Left renal cortex interstitium (tissue), 4 donors: ENCODE data around the gene STAMBPL1. TPM values are rescaled to one million over a fixed set of nuclear protein-coding genes. Genes with fewer than 3 reads are reported as not detected.
"Not testable (repeated sequence)": the region's sequence is repeated elsewhere in the genome, so short reads cannot be mapped to it uniquely, and the experiment has no call there.

Source experiments
- DNase-seq, 4 donors: peaks; one replicate each; pipeline ENCODE4 v3.0.0-alpha.2; 2013; ENCODE audit warnings: low read depth in 4 of 4, low spot score in 2 of 4, missing footprints in 1 of 4
- polyA plus RNA-seq, 4 donors: library from polyadenylated mRNA; unstranded; fragments of 120-200 nt; gene quantifications; one replicate each; pipeline ENCODE4 v1.2.1, GENCODE V29; 2013; ENCODE audit not compliant: insufficient read length in 4 of 4

STAMBPL1 gene
- polyA plus RNA-seq, 4 donors: 1.9 to 2.3 (median 2.2) TPM

DNA sequence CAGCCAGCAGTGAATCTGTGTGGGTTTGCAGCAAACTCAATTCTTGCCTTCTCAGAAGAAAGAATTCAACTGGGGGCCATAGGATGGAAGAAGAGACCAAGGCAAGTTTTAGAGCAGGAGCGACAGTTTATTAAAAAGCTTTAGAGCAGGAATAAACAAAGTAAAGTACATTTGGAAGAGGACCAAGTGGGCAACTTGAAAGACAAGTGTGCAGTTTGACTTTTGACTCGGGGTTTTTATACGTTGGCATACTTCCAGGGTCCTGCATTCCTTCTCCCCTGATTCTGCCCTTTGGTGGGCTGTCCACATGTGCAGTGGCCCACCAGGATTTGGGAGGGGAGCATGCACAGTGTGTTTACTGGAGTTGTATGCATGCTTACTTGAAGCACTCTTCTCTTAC is 25.4 kb upstream of the STAMBPL1 start:
- no peak for DNase-seq

DNA sequence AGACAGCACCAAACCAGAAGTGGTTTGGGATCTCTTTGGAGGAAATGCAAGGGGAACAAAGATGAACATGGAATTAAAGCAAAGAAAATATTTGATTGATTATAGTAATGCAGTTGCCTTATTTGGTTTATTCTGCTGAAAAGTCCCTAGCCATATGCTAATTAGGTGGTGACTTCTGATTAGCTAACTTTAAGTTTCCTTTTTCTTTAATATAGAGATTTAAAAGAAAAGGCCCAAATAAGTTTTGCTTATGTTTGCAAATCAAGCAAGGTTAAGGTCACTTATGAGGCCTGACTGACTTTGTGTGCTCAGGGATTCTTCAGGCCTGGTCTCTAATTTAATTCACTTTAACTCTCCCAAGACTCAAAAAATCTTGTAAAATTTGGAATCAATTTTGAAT is 22.2 kb upstream of the STAMBPL1 start:
- no peak for DNase-seq

DNA sequence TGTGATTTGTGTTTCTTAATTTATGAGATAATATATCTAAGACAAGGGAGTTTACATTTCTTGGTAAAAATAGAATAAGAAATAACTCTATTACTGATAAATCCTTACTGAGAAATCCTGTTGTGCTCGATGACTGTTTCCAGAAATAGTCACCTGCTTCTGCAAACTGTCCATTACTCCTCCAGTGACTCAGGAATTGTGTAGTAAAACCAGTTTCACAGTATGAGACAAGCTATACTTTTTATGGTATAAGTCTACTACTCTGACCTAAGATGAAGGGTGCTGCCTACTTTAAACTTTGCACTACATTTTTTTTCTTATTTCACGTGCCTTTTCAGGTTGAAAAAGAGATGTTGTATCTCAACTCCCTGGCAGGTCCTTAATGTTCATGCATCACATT is 21.6 kb upstream of the STAMBPL1 start:
- DNase-seq: no peak

DNA sequence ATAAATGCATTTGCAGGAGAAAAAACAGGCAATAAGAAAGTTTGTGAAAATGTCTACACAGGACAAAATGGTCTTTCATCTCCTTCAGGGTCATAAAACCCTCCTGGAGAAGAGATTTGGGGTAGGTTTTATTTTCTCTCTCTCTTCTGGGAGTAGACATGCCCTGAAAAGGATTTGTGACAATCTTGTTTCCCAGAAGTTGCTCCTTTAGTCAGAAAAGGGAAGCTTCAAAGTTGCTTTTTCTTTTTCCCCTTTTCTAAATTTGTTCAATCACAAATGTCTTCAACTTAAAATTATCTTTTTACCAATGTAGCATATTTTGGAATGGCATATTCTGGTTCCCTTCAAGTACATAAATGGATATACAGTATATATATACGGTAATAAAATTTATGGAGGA is 19.0 kb upstream of the STAMBPL1 start:
- no peak for DNase-seq

DNA sequence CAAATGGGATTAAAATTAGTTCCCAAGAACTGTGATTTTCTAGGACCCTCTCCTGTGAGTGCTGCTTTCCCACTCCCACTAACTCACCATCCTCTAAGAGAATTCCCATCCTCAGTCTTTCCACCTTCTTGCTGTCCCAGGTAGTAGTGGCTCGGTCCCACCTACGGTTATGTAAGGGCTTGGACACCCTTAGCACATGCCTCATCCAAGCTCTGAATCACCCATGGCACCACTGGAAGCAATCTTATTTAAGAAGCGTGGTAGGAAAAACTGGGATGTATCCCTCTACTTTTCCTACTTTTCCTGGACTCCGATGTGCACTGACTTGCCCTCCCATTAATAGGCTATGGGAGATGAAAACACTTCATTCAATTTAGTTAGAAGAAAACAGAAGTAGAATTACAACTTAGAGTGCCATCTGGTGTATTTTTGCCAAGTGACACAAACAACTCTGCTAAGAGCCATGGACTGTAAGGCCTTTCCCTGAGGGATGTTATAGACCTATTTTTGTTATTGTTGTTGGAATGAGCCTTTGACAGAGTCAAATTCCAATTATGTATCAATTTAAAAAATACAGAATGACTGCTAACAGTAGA is 14.7 kb upstream of the STAMBPL1 start:
- DNase-seq: no peak

DNA sequence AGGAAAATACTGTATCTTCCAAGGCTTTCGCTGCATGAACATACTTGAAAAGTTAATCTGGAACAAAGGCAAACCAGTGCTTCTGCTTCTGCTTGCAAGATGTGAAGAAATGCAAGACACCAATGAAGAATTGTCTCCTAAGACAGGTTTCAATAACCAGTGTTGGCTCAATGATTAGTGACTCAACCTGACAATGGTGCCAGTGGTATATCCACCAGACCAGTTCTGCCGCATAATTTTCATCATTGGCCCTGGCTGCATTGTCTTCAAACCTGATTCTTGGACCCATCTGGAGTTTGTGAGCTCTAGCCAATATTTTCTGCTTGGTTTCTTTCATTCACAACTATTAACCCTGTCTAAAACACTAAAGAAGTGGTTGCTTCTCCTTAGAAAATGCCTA is 13.6 kb upstream of the STAMBPL1 start:
- no peak for DNase-seq

DNA sequence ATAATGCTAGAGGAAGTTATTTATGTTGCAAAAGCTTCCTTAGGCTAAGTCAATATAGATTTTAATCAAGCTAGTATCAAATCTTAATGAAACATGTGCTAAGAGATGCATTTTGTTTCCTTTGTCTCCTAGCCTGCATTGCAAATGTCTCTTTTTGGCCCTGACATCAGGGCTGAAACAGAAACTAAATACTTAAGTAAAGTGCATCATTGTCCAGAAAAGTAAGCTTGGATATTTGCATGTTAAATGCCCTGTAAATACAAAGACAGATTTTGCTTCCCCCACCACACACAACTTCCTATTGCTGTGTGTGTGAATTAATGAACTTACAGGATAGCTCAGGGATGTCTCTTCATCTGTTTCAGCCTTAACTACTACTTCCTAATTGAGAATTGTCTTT is 10.0 kb upstream of the STAMBPL1 start:
- DNase-seq: no peak

DNA sequence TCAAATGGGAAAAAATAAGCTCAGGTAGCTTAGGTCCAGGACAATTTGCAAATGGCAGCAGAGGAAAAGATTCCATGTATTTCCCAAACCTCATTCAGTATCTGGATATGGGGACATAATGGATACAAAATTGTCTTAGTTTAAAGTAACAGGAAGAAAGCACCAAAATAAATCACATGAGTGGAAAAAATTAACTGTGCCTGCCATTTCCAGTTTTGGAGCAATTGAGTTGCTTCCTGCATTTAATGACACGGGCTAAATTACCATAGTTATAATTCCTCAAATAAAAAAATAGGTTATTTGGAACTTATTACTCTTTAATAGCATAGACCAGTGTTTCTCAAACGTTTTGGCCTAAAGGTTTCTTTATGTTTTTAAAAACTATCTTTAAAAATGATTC is 6.3 kb upstream of the STAMBPL1 start:
- DNase-seq: no peak

DNA sequence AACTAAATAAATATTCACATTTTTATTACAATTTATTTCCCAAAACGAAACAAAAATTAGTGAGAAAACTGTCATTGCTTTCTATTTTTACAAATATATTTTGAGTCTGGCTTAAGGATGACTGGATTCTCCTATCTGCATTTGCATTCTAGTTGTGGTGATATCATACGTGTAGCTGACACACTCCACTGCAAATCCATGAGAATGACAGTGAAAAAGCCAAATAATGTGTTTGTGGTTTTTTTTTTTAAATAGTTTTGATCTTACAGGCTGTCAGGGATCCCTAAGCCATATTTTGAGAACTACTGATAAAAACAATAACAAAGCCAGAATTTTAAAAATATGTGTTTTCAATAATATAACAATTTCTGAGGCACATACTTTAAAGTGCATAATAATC is 5.8 kb upstream of the STAMBPL1 start:
- no peak for DNase-seq

DNA sequence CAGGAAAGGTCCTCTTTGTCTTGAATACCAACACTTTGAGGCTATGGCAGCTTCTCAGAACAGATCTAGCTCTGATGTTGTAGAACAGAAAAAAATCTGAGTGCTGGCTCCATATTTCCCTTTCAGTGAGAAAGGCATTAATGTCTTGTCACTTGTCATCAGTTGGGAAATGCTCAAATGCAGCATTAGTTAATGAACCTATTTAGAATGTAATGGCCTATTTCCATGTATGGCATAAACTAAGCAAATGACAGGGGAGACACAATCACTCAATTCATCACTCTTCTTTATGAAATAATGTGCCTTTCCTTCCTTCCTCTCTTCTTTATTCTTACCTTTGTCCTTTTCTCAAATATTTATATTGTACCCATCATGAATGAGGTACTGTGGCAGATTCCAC is 5.0 kb upstream of the STAMBPL1 start:
- no peak for DNase-seq

DNA sequence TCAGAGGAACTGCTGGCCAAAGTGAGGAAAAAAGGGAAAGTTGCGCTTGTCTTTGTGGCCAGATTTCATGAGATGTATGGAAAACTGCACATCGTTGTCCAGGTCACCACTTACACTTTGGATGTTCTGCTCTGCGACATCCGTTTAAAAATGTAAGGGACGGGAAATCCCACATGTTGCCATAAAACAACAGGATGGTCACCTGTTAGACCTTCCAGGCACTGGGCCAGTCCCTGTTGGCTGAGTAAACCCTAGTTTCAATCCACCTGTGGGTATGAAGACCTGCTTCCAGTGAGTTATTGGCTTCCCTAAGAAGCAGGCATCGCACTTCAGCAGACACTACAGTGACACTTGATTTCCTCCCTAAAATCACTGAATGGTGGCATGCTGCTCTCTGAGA is 2.7 kb upstream of the STAMBPL1 start:
- no peak for DNase-seq

DNA sequence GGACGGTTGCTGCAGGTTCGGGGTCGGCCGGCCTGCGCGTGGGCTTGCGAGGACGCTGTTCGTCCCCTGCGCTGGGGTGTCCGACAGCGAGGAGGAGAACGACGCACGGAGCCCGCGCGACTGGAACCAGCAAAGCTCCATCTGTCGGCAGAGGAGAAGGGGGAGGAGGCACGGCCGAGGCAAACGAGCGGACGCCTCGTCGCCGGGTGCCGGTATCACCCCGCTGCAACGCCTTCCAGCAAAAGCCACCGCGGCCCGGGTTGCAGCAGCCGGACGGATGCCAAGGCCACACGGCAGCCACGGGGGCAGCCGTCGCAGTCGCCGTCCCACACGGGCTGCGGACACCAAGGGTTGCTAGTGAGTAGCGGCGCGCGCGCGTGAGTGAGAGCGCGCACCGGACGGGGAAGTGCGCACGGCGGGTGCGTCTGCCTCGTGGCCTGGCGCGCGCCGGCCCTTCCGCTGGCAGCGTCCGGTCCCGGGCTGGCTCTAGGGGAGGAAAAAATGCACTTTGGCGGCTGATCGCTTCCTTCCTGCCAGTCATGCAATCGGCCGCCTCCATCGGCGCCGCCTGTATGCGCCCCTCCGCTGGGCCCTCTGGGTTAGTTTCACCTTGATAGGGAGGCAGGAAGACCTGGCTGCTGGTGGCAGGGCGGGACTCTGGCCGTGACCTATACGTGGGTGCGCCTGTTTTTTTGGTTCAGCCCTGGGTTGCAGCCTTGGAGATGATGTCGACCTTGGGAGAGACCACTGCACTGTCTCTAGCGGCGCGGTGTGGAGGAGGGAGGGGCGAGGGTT is 434 bp downstream of the STAMBPL1 start:
- DNase-seq: peak; percentile 48 to 63 (median 54)

DNA sequence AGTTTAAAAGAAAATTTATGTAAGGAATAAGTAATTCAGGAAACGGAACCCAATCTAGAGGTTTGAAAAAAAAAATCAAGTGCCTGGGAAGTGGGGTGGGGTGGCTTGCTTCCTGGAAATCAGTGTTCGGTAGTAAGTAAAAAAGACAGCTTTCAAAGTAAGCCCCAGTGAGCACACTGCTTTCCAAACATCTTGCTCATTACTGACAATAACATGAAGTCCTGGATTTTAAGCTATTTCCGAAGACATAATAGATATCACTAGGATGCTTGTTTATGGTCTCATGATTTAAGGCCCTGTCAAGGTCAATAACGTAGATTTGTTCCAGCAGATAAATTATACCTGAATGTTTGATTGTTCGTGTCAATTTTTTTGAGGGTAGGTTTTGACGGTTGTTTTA is 1.3 kb downstream of the STAMBPL1 start:
- DNase-seq: no peak

DNA sequence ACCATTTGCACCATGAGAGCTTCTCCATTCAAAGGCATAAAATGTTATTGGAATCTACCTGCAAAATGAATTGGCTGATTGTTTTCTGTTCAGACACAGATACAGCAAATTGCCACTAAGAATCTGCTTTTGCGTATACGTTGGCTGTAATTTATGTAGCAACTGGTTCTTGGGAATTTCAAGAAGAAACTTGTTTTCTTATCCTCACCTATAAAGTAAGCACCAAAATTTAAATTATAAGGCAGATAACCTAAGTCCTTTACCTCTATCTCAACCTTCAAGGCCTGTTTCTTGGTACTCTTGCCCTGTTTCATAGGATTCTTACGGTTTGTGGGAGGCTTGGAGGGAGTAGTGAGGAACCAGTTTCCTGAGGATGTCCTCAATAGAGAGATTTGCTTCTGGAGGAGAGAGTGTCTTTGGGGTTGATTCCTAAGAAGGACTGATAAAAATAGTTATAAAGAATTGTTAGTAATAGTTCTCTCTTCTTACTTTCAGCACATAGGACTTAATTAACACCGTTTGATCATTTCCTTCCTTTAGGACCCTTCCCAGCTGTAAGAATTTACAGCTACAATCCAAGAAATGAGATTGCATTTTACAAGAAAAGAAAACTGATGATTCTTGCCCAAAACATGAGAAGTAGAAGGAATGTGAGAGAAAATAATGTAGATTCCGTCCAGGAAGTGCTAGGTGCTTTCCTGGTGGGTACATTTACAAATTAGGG is 2.0 kb downstream of the STAMBPL1 start:
- no peak for DNase-seq

DNA sequence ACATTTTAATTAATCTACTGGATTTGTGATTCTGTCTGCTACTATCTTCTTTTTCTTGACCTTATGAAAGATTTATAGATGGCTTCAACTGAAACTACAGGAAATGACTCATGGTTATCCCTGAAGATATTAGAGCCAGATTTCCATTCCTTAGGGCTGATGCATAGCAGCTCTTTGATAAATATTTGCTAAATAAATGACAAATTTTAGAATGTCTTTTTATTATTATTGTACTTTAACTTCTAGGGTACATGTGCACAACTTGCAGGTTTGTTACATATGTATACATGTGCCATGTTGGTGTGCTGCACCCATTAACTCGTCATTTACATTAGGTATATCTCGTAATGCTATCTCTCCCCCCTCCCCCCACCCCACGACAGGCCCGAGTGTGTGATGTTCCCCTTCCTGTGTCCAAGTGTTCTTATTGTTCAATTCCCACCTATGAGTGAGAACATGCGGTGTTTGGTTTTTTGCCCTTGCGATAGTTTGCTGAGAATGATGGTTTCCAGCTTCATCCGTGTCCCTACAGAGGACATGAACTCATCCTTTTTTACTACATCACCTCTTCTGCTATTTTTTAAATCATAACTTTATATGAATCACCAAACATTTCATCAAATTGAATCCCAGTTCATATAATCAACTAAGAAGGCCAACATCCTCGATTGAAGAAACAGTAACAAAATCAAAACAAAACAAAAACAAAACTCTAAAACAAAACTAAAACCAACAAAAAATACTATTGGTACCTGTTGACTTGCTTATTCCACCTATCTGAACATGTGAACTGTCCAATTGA is 2.8 kb downstream of the STAMBPL1 start:
- DNase-seq: not testable (repeated sequence)

DNA sequence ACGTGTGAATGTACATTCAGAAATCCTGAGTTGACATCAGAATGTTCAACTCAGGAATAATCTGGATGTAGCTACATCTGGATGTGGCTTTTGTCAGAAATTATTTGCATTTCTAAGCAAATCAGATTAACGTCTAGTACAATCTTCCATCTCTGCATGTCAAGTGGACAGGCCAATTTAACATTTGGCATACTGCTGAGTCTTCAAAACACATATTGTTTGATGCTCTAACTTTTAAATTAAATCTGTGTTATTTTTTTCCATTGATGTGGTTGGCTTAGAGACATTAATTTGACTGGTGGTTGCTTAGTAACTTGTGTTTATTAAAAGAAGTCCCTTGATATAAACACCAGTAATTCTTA is 3.4 kb downstream of the STAMBPL1 start:
- DNase-seq: no peak

DNA sequence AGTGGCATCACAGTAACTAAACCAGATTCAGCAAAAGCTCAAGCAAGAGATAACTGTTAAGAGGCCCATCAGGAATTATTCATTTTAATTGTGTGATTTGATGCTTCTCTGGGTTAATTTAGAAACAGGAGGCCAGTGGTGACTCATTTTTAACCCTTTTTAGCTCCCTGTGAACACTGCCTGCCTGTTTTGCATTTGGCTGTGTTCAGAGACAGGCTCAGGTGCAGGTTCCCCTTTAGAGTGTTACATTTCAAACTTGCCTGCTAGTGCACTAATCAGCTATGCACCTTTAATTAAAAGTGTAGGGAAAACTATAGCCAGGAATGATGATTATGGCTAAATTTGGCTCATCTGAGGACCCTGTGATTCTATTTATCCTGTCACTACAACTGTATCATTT is 6.5 kb downstream of the STAMBPL1 start:
- no peak for DNase-seq

DNA sequence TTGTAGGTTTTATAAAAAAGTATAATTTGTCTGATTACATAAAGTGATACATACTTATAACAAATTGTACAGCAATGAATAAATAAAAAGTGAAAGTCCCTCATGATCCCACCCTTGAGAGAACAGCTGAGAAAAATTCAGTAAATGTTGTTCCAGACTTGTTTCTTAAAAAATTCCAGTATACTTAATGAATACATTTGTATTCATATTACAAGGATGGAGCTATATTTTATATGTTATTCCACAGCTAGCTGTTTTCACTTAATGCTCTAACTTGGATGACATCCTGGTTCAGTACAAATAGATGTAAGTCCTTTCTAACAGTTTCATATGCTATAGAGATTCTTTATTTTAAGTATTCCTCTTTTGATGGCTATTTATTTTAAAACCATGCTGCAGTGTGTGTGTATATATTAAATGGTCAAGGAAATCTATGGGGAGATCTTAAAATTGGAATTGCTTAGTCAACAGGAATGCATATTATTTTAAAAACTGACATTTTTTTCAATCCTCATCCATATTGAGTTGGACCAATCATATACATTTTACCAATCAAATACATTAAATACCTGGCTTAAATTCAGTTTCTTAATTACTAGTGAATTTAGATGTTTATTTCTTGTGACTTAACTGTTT is 8.9 kb downstream of the STAMBPL1 start:
- DNase-seq: no peak

DNA sequence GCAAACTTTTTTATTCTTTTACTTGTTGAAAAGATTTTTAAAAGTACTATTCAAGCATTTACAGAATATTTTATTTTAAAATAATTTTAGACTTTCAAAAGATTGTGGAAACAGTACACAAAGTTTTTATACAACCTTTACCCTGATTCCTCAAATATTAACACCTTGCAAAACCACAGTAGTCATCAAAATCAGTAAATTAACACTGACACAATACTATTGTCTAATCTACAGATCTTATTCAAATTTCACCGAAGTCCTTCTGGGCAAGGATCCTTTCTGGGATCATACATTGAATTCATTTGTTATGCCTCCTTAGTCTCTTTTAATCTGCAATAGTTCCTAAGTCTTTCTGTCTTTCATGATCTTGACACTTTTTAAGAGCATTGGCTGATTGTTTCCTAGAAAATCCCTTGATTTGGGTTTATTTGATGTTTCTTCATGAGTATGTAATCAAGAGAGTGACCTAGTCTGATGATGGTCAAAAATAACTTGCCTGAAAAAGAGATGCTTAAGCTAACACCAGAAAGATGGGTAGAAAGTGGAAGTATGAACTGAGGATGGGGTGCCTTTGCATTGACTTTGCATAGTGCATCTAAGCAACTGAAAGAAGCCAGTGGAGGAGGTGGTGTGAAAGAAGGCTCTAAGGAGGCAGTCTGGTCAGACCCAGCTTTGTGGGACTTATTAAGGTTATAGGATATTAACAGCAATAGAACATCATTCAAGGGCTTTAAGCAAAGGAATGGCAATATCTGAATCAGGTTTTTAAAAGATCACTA is 9.7 kb downstream of the STAMBPL1 start:
- no peak for DNase-seq
